ENCODE measurements around the gene PLEK2.

The PLEK2 gene

GRCh38 chr14:67377916-67378315 is 34.0 kb downstream of the PLEK2 start:
- no peak for TF ChIP-seq CTCF (IDR thresholded peaks at IDR 0.05)

DNA sequence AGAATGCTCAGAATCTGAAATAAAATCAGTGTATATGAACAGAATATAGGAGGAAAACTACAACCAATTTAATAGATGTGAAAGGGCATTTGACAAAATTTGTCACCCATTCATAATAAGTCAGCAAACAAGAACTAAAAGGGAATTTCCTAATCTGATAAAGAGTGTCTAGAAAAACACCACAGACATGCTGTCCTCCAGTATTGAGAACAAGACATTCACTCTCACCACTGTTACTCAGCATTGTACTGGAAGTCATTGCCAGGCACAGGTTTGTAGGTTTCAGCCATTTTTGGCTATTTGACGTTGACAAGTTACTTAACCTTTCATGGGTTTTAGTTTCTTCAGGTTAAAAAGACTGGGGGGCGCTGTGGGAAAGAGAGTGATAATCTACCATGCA is 38.6 kb downstream of the PLEK2 start:
- no peak for TF ChIP-seq CTCF (IDR thresholded peaks at IDR 0.05)

DNA sequence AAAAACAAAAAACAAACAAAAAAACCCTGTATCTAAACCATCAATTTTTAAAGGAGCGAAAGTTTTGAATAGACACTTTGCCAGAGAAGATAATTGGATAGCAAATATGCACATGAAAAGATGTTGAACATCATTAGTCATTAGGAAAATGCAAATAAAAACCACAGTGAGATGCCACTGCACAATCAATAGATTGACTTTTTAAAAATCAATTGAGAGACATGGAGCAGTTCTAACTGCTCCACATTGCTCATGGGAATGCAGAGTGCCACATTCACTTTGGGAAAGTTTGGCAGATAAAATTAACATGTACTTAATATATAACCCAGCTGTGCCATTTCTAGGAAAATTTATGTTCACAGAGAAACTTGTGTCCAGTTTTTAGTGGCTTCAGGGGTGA is 39.1 kb downstream of the PLEK2 start:
- no peak for TF ChIP-seq CTCF (IDR thresholded peaks at IDR 0.05)

DNA sequence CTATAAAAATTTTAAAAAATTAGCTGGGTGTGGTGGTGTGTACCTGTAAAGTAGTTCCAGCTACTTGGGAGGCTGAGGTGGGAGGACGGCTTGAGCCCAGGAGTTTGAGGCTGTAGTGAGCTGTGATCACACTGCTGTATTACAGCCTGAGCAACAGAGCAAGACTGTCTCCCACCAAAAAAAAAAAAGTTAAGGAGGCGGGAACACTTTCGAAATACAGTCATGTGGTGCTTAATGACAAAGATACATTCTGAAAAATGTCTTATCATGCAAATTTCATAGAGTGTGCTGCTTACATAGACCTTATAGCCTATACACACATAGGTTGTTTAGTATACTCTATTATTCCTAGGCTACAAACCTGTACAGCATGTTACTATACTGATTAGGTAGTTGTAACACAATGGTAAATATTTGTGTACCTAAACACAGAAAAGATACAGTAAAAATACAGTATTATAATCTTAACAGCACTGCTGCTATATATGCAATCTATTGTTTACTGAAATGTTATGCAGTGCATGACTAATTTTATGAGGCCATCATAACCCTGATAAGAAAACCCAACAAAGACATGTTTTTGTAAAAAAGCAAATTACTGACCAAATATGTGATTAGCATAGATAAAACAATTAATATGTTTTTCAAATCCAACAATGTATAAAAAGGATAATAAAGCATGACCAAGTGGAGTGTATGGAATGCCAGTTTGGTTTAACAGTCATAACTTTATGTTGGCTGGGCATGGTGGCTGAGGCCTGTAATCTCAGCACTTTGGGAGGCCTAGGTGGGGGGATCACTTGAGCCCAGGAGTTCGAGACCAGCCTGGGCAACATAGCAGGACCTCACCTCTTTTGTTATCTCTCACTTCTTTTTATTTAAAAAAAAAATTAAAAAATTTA is 40.5 kb downstream of the PLEK2 start:
- TF ChIP-seq CTCF (IDR thresholded peaks at IDR 0.05), result no peak

- no peak for TF ChIP-seq CTCF (IDR thresholded peaks at IDR 0.05)
Observed at GRCh38 chr14:67370830-67371229, 41.1 kb downstream of the PLEK2 start.

GRCh38 chr14:67365476-67365875 is 46.5 kb downstream of the PLEK2 start:
- no peak for TF ChIP-seq CTCF (IDR thresholded peaks at IDR 0.05)

- TF ChIP-seq CTCF (IDR thresholded peaks at IDR 0.05), result no peak
Observed at GRCh38 chr14:67360470-67361206, 51.3 kb downstream of the PLEK2 start.
